H1 (cell line): Measurements from ENCODE around the gene CHD1L. TPM values are rescaled to one million over a fixed set of nuclear protein-coding genes. Genes with fewer than 3 reads are reported as not detected.

ENCODE experiments used
- SP1 ChIP-seq: IDR thresholded peaks from 2 replicates; pipeline ENCODE4 v1.6.1; 2011; ENCODE audit warnings: low read depth, low read length
- TEAD4 ChIP-seq: IDR thresholded peaks from 2 replicates; pipeline ENCODE4 v1.6.1; 2012; ENCODE audit warnings: low read depth, low read length, inconsistent platforms, mixed read lengths
- polyA plus RNA-seq, 7 experiments: library from polyadenylated mRNA; depleted of rRNA in 3 of 7; stranded (reverse) in 5 of 7; unstranded in 2 of 7; fragments of >200 nt in 5 of 7; fragments of 200-250 nt in 2 of 7; gene quantifications; 1 replicate in 5 of 7; 2 replicates in 1 of 7; 4 replicates in 1 of 7; pipeline versions ENCODE4 v1.2.1 to v1.2.3, GENCODE V29; 2011 to 2013; ENCODE audit warnings: missing spikeins in 2 of 7, mixed read lengths in 2 of 7
- total RNA-seq: library from RNA; stranded (reverse); fragmentation: NEBNext Ultra II Directional; extraction: Animal tissue kit (Norgen Biotek cat#: 25700); gene quantifications from 2 replicates; pipeline ENCODE4 v1.2.1, GENCODE V29; 2021
- TF ChIP-seq, protein P1 (sequence below), 3 experiments: IDR thresholded peaks; 1 replicate in 2 of 3; 2 replicates in 1 of 3; pipeline versions ENCODE4 v1.5.1 to v1.6.1; 2011; ENCODE audit warnings: low read length in 3 of 3, mild to moderate bottlenecking in 3 of 3, inconsistent platforms in 2 of 3, low read depth in 1 of 3, moderate library complexity in 1 of 3; ENCODE audit not compliant: insufficient read depth in 1 of 3; ENCODE audit errors: control extremely low read depth in 1 of 3

Gene CHD1L
- total and polyA plus RNA-seq, 2 of the 8 experiments (the other 6 are each of a cell fraction or from before 2014, with no cell fraction given) = 20.2 to 51.2 TPM

DNA sequence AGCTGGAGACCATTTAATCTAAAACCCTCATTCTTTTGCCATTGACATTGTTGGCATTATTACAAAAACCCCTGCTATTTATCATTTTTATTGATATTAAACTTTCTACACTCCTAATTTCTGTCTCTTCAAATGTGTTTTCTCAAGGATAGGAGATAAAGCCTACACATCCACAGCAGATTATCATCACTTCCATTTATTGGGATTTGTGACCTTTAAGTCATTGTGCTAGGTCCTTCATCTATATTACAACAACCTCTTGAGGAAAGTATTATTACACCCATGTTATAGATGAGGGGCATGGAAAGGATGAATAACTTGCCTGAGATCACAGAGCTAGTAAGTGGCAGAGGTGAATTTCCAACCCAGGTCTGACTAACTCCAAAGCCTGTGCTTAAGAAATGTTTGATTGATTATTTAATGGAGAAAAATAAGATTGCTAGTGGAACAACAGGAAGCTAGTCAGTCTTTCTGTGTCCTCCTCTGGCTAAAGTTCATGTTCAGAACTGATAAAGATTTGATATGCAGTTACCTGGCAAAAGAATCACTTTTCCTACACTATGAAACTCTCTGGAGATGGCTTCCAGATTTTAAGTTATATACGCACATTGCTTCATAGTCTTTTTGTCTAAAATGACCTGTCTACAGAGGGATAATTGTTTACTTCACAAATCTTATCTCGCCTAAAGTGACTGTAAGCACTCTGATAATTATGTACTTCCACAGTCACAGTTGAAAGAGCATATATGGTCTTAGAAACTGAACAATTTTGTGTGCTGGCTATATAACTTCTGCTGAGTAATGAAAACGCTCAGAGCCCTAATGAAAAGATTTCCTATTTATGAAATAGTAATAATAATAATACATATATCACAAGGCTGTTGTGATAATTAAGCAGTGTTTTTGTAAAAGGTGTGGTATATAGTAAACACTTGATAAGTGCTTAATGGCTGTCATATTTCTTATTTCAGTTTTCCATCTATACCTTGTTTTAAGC is 32.4 kb upstream of the CHD1L start (continued):
- TF ChIP-seq, protein P1, sequence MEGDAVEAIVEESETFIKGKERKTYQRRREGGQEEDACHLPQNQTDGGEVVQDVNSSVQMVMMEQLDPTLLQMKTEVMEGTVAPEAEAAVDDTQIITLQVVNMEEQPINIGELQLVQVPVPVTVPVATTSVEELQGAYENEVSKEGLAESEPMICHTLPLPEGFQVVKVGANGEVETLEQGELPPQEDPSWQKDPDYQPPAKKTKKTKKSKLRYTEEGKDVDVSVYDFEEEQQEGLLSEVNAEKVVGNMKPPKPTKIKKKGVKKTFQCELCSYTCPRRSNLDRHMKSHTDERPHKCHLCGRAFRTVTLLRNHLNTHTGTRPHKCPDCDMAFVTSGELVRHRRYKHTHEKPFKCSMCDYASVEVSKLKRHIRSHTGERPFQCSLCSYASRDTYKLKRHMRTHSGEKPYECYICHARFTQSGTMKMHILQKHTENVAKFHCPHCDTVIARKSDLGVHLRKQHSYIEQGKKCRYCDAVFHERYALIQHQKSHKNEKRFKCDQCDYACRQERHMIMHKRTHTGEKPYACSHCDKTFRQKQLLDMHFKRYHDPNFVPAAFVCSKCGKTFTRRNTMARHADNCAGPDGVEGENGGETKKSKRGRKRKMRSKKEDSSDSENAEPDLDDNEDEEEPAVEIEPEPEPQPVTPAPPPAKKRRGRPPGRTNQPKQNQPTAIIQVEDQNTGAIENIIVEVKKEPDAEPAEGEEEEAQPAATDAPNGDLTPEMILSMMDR (IDR thresholded peaks at IDR 0.05; ENCODE audit: control extremely low read depth in 1 of 3, insufficient read depth in 1 of 3, low read depth in 1 of 3, low read length in 3 of 3) = no peak
- no peak for TF ChIP-seq TEAD4
- no peak for TF ChIP-seq SP1
- TF ChIP-seq, all 59 proteins: peak for 0
